Cardiac fibroblast (primary cell): Measurements from ENCODE around the gene PPARA.

ENCODE experiments used
- DNase-seq, 2 donors: peaks; one replicate each; pipeline versions ENCODE4 v3.0.0 to v3.0.0-alpha.2; 2010; ENCODE audit warnings: low read depth in 2 of 2
- H3K4me3 ChIP-seq, 2 donors: replicated peaks in 1 of 2; 1 replicate in 1 of 2; 2 replicates in 1 of 2; pipeline ENCODE4 v1.5.1; 2011; ENCODE audit warnings: low read depth in 2 of 2, low read length in 2 of 2, mild to moderate bottlenecking in 2 of 2, moderate library complexity in 1 of 2
- CTCF ChIP-seq: IDR thresholded peaks from one replicate; pipeline ENCODE4 v1.5.1; 2011; ENCODE audit warnings: low read depth, mild to moderate bottlenecking, low read length, inconsistent platforms

PPARA gene

DNA sequence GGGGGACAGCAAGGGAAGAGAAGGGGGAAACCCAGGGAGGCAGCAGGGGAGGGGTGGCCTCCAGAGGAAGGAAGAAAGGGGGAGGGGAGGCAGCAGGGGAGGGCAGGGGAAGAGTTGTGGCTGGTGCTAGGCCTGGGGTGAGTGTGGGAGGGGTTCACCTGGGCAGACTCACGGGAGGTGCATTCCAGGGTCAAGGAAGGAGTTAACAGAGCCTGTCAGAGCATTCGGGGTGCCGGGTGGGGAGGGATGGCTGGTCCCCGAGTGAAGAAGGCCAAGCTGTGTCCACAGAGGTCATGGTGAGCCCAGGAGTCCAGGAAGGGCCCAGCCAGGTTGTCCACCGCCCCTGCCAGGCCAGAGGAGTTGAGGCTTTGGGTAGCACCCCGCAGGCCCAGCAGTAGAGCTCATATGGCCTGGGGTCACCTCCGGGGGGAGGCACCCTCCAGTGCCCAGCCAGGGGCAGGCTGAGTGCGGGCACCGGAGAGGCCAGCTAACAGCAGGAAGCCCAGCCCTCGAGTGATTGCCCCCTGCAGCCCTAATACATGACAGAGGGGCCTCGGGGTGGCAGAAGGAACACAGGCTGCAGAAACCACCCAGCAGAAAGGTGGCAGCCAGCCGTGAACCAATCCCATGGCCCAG, 31.1 kb upstream of the PPARA start:
- peak in 1 of 2 donors; percentile 28 for DNase-seq
- TF ChIP-seq CTCF, result no peak
- H3K4me3 ChIP-seq, result no peak overlapping the region

- no peak overlapping the region for H3K4me3 ChIP-seq
- TF ChIP-seq CTCF, result peak; percentile 11
- peak; percentile 84 to 85 for DNase-seq
Observed at GRCh38 chr22:46119729-46120419, 30.5 kb upstream of the PPARA start.

DNA sequence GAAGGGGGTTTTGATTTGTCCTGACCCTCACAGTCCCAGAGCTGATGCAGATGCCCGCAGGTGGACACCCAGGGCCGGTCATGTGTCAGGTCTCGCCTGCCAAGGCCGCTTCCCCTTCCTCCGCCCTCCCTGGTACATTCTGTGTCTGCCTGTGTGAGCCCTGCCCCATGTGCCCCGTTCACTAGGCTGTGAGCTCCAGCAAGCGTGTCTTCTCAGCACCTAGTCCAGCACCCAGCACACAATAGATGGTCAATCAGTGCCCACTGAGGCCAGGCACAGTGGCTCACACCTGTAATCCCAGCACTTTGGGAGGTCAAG, 29.9 kb upstream of the PPARA start:
- no peak for DNase-seq
- no peak overlapping the region for H3K4me3 ChIP-seq
- TF ChIP-seq CTCF, result no peak

GRCh38 chr22:46121079-46121478, 29.2 kb upstream of the PPARA start:
- peak in 1 of 2 donors; percentile 13 for DNase-seq
- no peak for TF ChIP-seq CTCF
- no peak overlapping the region for H3K4me3 ChIP-seq

- TF ChIP-seq CTCF, result no peak
- no peak overlapping the region for H3K4me3 ChIP-seq
- peak in 1 of 2 donors; percentile 11 for DNase-seq
Observed at GRCh38 chr22:46121523-46122287, 28.6 kb upstream of the PPARA start.

DNA sequence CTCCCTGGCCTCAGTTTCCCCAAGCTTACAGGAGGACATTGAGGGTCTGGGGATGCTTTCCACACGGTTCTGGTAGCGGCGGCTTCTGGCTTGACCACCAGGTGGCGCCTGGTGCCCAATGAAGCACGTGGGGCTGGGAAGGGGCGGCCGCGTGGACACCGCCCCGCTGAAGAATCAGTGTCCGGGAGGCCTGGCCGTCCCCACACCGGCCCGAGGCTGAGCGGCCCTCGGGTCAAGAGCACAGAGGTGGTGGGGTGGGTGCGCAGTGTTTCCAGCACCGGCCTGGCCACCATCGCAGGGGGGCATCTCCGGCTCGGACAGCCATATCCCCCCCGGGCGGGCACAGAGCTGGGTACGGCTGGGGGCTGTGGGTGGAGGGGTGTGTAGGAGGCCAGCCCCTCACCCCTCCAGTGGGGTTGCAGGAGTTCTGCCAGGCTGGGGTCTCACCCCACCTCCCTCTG, 27.8 kb upstream of the PPARA start:
- peak overlapping the region in 1 of 2 donors; percentile 15 for H3K4me3 ChIP-seq
- DNase-seq, result peak; percentile 66 to 73
- peak; percentile 87 for TF ChIP-seq CTCF
